Measurements from ENCODE around the gene HIGD2A.
A peak's percentile ranks its signal among the peaks of the same experiment; 100 is the strongest.

The HIGD2A gene

GRCh38 chr5:176384991-176385390 lies 3.6 kb upstream of the HIGD2A start:
- WGBS, 2 experiments (ENCODE audit: insufficient coverage in 2 of 2): 90 to 97% methylated on average over 10 to 12 of the region's 12 CpGs
- H3K36me3 ChIP-seq (ENCODE audit: control insufficient read depth, insufficient read depth, low read length): peaks cover 68% of the 10 kb centered on the region

GRCh38 chr5:176386491-176386890 lies 2.1 kb upstream of the HIGD2A start:
- H3K27ac ChIP-seq (ENCODE audit: low read depth, low read length, severe bottlenecking): no peak overlapping the region
- H3K4me3 ChIP-seq (ENCODE audit: extremely low read depth, insufficient read depth, low read length, poor library complexity, severe bottlenecking): no peak overlapping the region
- no CpG with 5 or more reads among the region's 1 CpG for WGBS, 2 experiments (ENCODE audit: insufficient coverage in 2 of 2)
- peaks cover 4% of the 10 kb centered on the region for H3K4me1 ChIP-seq (ENCODE audit: control insufficient read depth, insufficient read depth, low read length, poor library complexity, severe bottlenecking)
- no peaks in the 10 kb centered on the region for H3K9me3 ChIP-seq (ENCODE audit: control insufficient read depth, low read length)
- H3K36me3 ChIP-seq (ENCODE audit: control insufficient read depth, insufficient read depth, low read length): peaks cover 70% of the 10 kb centered on the region

More at GRCh38 chr5:176384991-176385390, 3.6 kb upstream of the HIGD2A start:
- Histone ChIP-seq H3K4me1 (ENCODE audit: control insufficient read depth, insufficient read depth, low read length, poor library complexity, severe bottlenecking) (peaks cover 4% of the 10 kb centered on the region), H3K4me3 (ENCODE audit: extremely low read depth, insufficient read depth, low read length, poor library complexity, severe bottlenecking) (no peak overlapping the region), H3K27ac (ENCODE audit: low read depth, low read length, severe bottlenecking) (no peak overlapping the region), H3K9me3 (ENCODE audit: control insufficient read depth, low read length) (no peaks in the 10 kb centered on the region)

- Histone ChIP-seq H3K9me3 (ENCODE audit: control insufficient read depth, low read length) (no peaks in the 10 kb centered on the region), H3K4me1 (ENCODE audit: control insufficient read depth, insufficient read depth, low read length, poor library complexity, severe bottlenecking) (peaks cover 4% of the 10 kb centered on the region), H3K4me3 (ENCODE audit: extremely low read depth, insufficient read depth, low read length, poor library complexity, severe bottlenecking) (peak overlapping the region; percentile 91), H3K27ac (ENCODE audit: low read depth, low read length, severe bottlenecking) (peak overlapping the region; percentile 97), H3K36me3 (ENCODE audit: control insufficient read depth, insufficient read depth, low read length) (peaks cover 69% of the 10 kb centered on the region)
- WGBS, 2 experiments (ENCODE audit: insufficient coverage in 2 of 2): 18 to 30% methylated on average over 6 of the region's 8 CpGs
Measured at GRCh38 chr5:176387384-176387925, 1.1 kb upstream of the HIGD2A start.

GRCh38 chr5:176388003-176388443 lies 528 bp upstream of the HIGD2A start:
- Histone ChIP-seq H3K9me3 (ENCODE audit: control insufficient read depth, low read length) (no peaks in the 10 kb centered on the region), H3K4me1 (ENCODE audit: control insufficient read depth, insufficient read depth, low read length, poor library complexity, severe bottlenecking) (peaks cover 4% of the 10 kb centered on the region), H3K36me3 (ENCODE audit: control insufficient read depth, insufficient read depth, low read length) (peaks cover 69% of the 10 kb centered on the region), H3K4me3 (ENCODE audit: extremely low read depth, insufficient read depth, low read length, poor library complexity, severe bottlenecking) (peak overlapping the region; percentile 91), H3K27ac (ENCODE audit: low read depth, low read length, severe bottlenecking) (peak overlapping the region; percentile 97)
- 0 to 2% methylated on average over 24 to 28 of the region's 29 CpGs for WGBS, 2 experiments (ENCODE audit: insufficient coverage in 2 of 2)

- 4 to 11% methylated on average over 19 to 23 of the region's 41 CpGs for WGBS, 2 experiments (ENCODE audit: insufficient coverage in 2 of 2)
- peaks cover 4% of the 10 kb centered on the region for H3K4me1 ChIP-seq (ENCODE audit: control insufficient read depth, insufficient read depth, low read length, poor library complexity, severe bottlenecking)
- peak overlapping the region; percentile 97 for H3K27ac ChIP-seq (ENCODE audit: low read depth, low read length, severe bottlenecking)
- H3K9me3 ChIP-seq (ENCODE audit: control insufficient read depth, low read length): no peaks in the 10 kb centered on the region
- peak overlapping the region; percentile 91 for H3K4me3 ChIP-seq (ENCODE audit: extremely low read depth, insufficient read depth, low read length, poor library complexity, severe bottlenecking)
- H3K36me3 ChIP-seq (ENCODE audit: control insufficient read depth, insufficient read depth, low read length): peaks cover 63% of the 10 kb centered on the region
Measured at GRCh38 chr5:176389135-176390123, 878 bp downstream of the HIGD2A start.

- H3K4me1 ChIP-seq (ENCODE audit: control insufficient read depth, insufficient read depth, low read length, poor library complexity, severe bottlenecking): peaks cover 3% of the 10 kb centered on the region
- peaks cover 45% of the 10 kb centered on the region for H3K36me3 ChIP-seq (ENCODE audit: control insufficient read depth, insufficient read depth, low read length)
- WGBS, 2 experiments (ENCODE audit: insufficient coverage in 2 of 2): 93 to 98% methylated on average over 4 of the region's 4 CpGs
- H3K4me3 ChIP-seq (ENCODE audit: extremely low read depth, insufficient read depth, low read length, poor library complexity, severe bottlenecking): no peak overlapping the region
- H3K9me3 ChIP-seq (ENCODE audit: control insufficient read depth, low read length): no peaks in the 10 kb centered on the region
- H3K27ac ChIP-seq (ENCODE audit: low read depth, low read length, severe bottlenecking): no peak overlapping the region
Measured at GRCh38 chr5:176391479-176391878, 2.9 kb downstream of the HIGD2A start.

GRCh38 chr5:176391999-176392398 lies 3.4 kb downstream of the HIGD2A start:
- Histone ChIP-seq H3K27ac (ENCODE audit: low read depth, low read length, severe bottlenecking) (no peak overlapping the region), H3K9me3 (ENCODE audit: control insufficient read depth, low read length) (no peaks in the 10 kb centered on the region), H3K36me3 (ENCODE audit: control insufficient read depth, insufficient read depth, low read length) (peaks cover 40% of the 10 kb centered on the region), H3K4me1 (ENCODE audit: control insufficient read depth, insufficient read depth, low read length, poor library complexity, severe bottlenecking) (no peaks in the 10 kb centered on the region), H3K4me3 (ENCODE audit: extremely low read depth, insufficient read depth, low read length, poor library complexity, severe bottlenecking) (no peak overlapping the region)
- 78% methylated on average over 2 of the region's 4 CpGs; no CpG with 5 or more reads in 1 of the 2 experiments for WGBS, 2 experiments (ENCODE audit: insufficient coverage in 2 of 2)

- 95 to 97% methylated on average over 8 to 11 of the region's 11 CpGs for WGBS, 2 experiments (ENCODE audit: insufficient coverage in 2 of 2)
- peaks cover 39% of the 10 kb centered on the region for H3K36me3 ChIP-seq (ENCODE audit: control insufficient read depth, insufficient read depth, low read length)
- H3K4me3 ChIP-seq (ENCODE audit: extremely low read depth, insufficient read depth, low read length, poor library complexity, severe bottlenecking): no peak overlapping the region
- H3K27ac ChIP-seq (ENCODE audit: low read depth, low read length, severe bottlenecking): no peak overlapping the region
- no peaks in the 10 kb centered on the region for H3K9me3 ChIP-seq (ENCODE audit: control insufficient read depth, low read length)
- H3K4me1 ChIP-seq (ENCODE audit: control insufficient read depth, insufficient read depth, low read length, poor library complexity, severe bottlenecking): no peaks in the 10 kb centered on the region
Measured at GRCh38 chr5:176392526-176392925, 4.0 kb downstream of the HIGD2A start.

- Histone ChIP-seq H3K9me3 (ENCODE audit: control insufficient read depth, low read length) (no peaks in the 10 kb centered on the region), H3K27ac (ENCODE audit: low read depth, low read length, severe bottlenecking) (no peak overlapping the region), H3K4me1 (ENCODE audit: control insufficient read depth, insufficient read depth, low read length, poor library complexity, severe bottlenecking) (no peaks in the 10 kb centered on the region), H3K4me3 (ENCODE audit: extremely low read depth, insufficient read depth, low read length, poor library complexity, severe bottlenecking) (no peak overlapping the region), H3K36me3 (ENCODE audit: control insufficient read depth, insufficient read depth, low read length) (peaks cover 45% of the 10 kb centered on the region)
- 94 to 95% methylated on average over 4 to 7 of the region's 9 CpGs for WGBS, 2 experiments (ENCODE audit: insufficient coverage in 2 of 2)
Measured at GRCh38 chr5:176394096-176394495, 5.5 kb downstream of the HIGD2A start.

- H3K27ac ChIP-seq (ENCODE audit: low read depth, low read length, severe bottlenecking): no peak overlapping the region
- no peak overlapping the region for H3K4me3 ChIP-seq (ENCODE audit: extremely low read depth, insufficient read depth, low read length, poor library complexity, severe bottlenecking)
- no peaks in the 10 kb centered on the region for H3K9me3 ChIP-seq (ENCODE audit: control insufficient read depth, low read length)
- 95 to 96% methylated on average over 6 to 8 of the region's 11 CpGs for WGBS, 2 experiments (ENCODE audit: insufficient coverage in 2 of 2)
- peaks cover 44% of the 10 kb centered on the region for H3K36me3 ChIP-seq (ENCODE audit: control insufficient read depth, insufficient read depth, low read length)
- no peaks in the 10 kb centered on the region for H3K4me1 ChIP-seq (ENCODE audit: control insufficient read depth, insufficient read depth, low read length, poor library complexity, severe bottlenecking)
Measured at GRCh38 chr5:176394881-176395675, 6.5 kb downstream of the HIGD2A start.
